Memory B cell (primary cell): Measurements from ENCODE around the gene SLC39A11.
A peak's percentile ranks its signal among the peaks of the same experiment; 100 is the strongest.
"Not testable (repeated sequence)": the region's sequence is repeated elsewhere in the genome, so short reads cannot be mapped to it uniquely, and the experiment has no call there.

ENCODE experiments used
- ATAC-seq: fragments of 150-1000 bp; cut with Tn5 transposase; 2 replicates; pipeline ENCODE4 v1.10.0; 2021; ENCODE audit warnings: low read depth, mild to moderate bottlenecking, moderate library complexity
- DNase-seq, 2 donors: peaks; one replicate each; pipeline ENCODE4 v3.0.0; 2022; ENCODE audit warnings: low spot score in 2 of 2
- H3K27ac Mint-ChIP-seq: one replicate; pipeline ENCODE4 v1.8.0; 2022; ENCODE audit warnings: mild to moderate bottlenecking, moderate library complexity, mixed read lengths
- H3K27me3 Mint-ChIP-seq: one replicate; pipeline ENCODE4 v1.8.0; 2022; ENCODE audit warnings: mixed read lengths
- H3K36me3 Mint-ChIP-seq: one replicate; pipeline ENCODE4 v1.8.0; 2022; ENCODE audit warnings: mild to moderate bottlenecking, mixed read lengths
- H3K4me1 Mint-ChIP-seq: one replicate; pipeline ENCODE4 v1.8.0; 2022; ENCODE audit warnings: mixed read lengths
- H3K4me3 Mint-ChIP-seq: one replicate; pipeline ENCODE4 v1.8.0; 2022; ENCODE audit warnings: mild to moderate bottlenecking, moderate library complexity, mixed read lengths
- H3K9me3 Mint-ChIP-seq: one replicate; pipeline ENCODE4 v1.8.0; 2022; ENCODE audit warnings: mixed read lengths

The SLC39A11 gene, protein sequence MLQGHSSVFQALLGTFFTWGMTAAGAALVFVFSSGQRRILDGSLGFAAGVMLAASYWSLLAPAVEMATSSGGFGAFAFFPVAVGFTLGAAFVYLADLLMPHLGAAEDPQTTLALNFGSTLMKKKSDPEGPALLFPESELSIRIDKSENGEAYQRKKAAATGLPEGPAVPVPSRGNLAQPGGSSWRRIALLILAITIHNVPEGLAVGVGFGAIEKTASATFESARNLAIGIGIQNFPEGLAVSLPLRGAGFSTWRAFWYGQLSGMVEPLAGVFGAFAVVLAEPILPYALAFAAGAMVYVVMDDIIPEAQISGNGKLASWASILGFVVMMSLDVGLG

DNA sequence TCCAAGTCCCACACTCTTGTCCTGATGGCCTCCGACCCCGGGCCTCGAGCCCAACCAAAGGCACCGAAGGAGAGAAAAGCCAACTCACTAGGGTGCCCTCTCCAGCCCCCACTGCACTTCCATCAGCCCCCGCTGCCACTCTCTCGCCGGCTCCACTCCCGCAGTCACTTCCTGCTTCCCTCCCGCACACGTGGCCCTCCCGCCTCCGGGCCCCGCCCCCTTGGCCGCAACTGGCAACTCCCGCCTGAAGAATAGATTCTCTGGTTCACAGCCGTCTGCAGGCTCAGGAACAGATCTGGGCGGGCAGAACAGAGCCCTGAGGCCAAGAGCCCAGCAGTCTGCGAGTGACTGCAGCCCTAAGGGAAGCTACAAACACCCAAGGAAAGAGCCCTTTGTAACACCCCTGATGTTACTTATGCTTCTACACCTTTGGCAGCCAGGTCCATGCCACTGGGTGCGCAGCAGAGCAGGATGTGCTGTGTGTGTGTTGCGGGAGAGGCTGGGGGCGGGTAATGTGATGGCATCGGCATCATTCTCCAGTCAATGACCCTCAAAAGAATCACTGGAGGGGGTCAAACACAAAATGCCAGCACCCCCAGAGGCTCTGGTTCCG is at the start of gene SLC39A11:
SLC39A11 (minus strand) TSS at position 166 of the 613 bp plus-strand sequence. CDS start 3,924 bp downstream, outside the sequence.
- Mint-ChIP-seq H3K27ac (peak within 1 kb of the TSS; percentile 89), H3K9me3 (no peaks in the 10 kb centered on the region), H3K27me3 (peaks cover 10% of the 10 kb centered on the region), H3K4me1 (peaks cover 30% of the 10 kb centered on the region), H3K36me3 (peaks cover 1% of the 10 kb centered on the region), H3K4me3 (peak within 1 kb of the TSS; percentile 92)
- ATAC-seq (peak; percentile 99), DNase-seq (peak; percentile 76 to 84)

DNA sequence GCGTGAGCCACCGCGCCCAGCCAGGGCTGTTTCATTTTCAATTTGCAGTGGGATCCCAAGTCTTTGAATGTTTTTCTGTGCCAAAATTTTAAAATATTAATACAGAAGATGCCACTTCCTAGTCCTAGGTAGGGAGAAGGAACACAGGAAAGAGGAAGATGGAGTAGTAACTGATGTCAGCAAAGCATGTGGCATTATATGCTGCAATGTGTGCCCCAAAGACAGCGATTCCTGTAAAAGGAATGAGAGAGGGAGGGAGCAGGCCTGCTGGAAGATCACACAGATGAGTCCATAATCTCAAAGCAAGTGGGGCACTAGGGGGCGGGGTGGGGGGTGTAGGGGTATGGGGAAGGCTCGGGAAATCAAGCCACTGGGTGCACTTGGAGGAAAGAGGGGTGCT is 48.9 kb upstream of the SLC39A11 start:
- Mint-ChIP-seq H3K36me3 (no peaks in the 10 kb centered on the region), H3K9me3 (peaks cover 4% of the 10 kb centered on the region), H3K4me3 (no peak overlapping the region), H3K27me3 (peaks cover 11% of the 10 kb centered on the region), H3K27ac (no peak overlapping the region), H3K4me1 (no peaks in the 10 kb centered on the region)
- DNase-seq (no peak), ATAC-seq (no peak)

DNA sequence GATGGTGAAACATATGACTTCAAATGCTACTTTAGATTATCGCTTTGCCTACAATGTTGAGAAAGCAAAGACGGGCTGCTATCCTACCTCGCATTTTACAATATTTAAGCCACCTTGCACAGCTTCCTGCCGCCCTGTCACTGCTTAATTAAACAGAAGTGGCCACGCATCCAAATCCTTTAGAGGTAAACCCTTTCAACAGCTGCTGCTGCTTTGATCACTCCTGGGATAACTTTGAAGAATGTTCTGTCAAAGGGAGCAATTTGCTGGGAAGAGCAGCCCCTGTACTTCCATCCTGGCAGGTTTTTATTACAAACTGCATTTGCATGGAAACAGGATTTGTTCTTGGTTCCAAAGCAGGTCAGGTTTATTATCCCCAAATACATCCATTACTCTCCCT is 48.1 kb upstream of the SLC39A11 start:
- Mint-ChIP-seq H3K4me3 (no peak overlapping the region), H3K4me1 (no peaks in the 10 kb centered on the region), H3K27me3 (peaks cover 8% of the 10 kb centered on the region), H3K27ac (no peak overlapping the region), H3K36me3 (no peaks in the 10 kb centered on the region), H3K9me3 (peaks cover 1% of the 10 kb centered on the region)
- DNase-seq (no peak), ATAC-seq (no peak)

- no peaks in the 10 kb centered on the region for H3K4me1 Mint-ChIP-seq
Observed at GRCh38 chr17:73139296-73139695, 46.8 kb upstream of the SLC39A11 start.

DNA sequence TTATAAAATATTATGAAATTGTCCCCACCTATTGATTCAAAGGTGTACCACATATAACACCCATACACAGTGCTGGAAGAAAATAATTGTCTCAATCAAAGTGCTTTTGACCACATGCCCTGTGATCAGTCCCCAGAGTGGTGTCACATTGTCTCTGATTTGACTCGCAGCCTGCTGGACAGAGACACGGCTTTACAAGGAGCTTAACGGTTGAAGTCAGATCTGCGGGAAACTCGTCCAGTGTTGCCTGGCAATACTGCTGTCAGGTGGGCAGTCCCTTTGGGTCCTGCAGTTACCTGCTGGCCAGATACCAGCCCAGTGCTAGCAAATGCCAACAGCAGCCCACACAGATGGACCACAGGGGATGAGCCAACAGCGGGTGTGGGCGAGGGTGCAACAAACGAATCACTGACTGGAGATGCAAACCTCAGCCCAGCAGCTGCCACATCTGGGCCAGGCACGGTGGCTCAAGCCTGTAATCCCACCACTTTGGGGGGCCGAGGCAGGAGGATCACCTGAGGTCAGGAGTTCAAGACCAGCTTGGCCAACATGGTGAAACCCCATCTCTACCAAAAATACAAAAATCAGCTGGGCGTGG is 46.2 kb upstream of the SLC39A11 start:
- DNase-seq, result no peak
- Mint-ChIP-seq H3K9me3 (no peaks in the 10 kb centered on the region), H3K36me3 (no peaks in the 10 kb centered on the region), H3K27me3 (peaks cover 8% of the 10 kb centered on the region), H3K4me1 (peaks cover 2% of the 10 kb centered on the region), H3K27ac (no peak overlapping the region), H3K4me3 (no peak overlapping the region)
- ATAC-seq, result no peak

More at GRCh38 chr17:73139296-73139695, 46.8 kb upstream of the SLC39A11 start:
- Mint-ChIP-seq H3K4me3 (no peak overlapping the region), H3K9me3 (peaks cover 1% of the 10 kb centered on the region), H3K27me3 (peaks cover 8% of the 10 kb centered on the region), H3K36me3 (no peaks in the 10 kb centered on the region), H3K27ac (no peak overlapping the region)
- ATAC-seq (no peak), DNase-seq (no peak)

GRCh38 chr17:73137376-73137775 is 44.9 kb upstream of the SLC39A11 start:
- Mint-ChIP-seq H3K4me1 (peaks cover 6% of the 10 kb centered on the region), H3K27me3 (peaks cover 8% of the 10 kb centered on the region), H3K4me3 (no peak overlapping the region), H3K27ac (no peak overlapping the region), H3K9me3 (no peaks in the 10 kb centered on the region), H3K36me3 (no peaks in the 10 kb centered on the region)
- ATAC-seq, result no peak
- no peak for DNase-seq

DNA sequence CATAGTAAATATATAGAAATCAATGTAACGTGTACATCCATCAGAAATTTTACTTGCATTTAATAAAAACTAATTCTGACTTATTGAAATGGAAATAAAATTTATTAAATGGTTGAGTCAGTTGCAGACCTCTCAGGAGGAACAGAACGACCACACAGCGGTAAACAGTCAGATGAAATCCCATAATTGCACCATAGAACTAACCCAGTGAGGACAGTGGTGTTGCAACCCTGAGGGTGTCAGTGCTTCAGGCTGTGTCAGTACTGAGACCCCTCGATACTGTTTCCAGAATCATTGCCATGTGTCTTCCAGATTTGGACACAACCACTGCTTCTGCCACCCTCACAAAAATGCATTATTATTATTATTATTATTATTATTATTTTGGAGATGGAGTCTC is 43.3 kb upstream of the SLC39A11 start:
- H3K27me3 Mint-ChIP-seq, result peaks cover 6% of the 10 kb centered on the region
- H3K4me1 Mint-ChIP-seq, result peaks cover 12% of the 10 kb centered on the region
- H3K36me3 Mint-ChIP-seq, result no peaks in the 10 kb centered on the region
- no peak for ATAC-seq
- no peaks in the 10 kb centered on the region for H3K9me3 Mint-ChIP-seq
- no peak overlapping the region for H3K27ac Mint-ChIP-seq
- H3K4me3 Mint-ChIP-seq, result no peak overlapping the region
- no peak for DNase-seq

DNA sequence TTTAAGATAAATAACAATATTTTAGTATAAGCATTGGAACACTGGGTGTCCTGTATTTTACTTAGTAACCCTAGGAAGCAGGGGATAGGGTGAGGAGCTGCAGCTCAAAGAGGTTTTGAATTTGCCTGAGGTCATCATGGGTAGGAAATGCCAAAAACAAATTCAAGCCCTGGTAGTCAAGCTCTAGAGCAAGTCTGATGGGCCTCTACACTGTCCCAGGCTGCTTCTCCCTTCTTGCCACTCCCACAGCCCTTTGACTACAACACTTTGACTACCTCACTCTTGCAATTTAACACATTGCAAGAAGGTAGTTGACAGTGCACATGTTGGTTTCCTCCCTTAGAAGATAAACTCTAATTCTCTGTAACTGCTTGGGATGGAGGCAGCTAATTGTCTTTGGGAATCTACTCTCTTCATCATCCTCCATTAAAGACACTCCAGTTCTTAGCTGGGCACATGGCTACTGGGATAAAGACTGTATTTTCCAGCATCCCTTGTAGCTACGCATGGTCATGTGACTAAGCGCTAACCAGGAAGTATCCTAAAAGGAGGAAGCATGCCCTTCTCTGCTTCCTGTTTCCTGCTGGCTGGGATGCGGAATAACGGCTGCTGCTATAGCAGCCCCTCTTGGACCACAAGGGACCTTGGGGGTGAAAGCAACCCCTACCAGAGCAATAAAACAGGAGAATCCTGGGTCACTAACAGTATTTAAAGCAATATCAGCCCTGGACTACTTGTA is 41.6 kb upstream of the SLC39A11 start:
- Mint-ChIP-seq H3K4me3 (no peak overlapping the region), H3K36me3 (no peaks in the 10 kb centered on the region), H3K27ac (no peak overlapping the region), H3K9me3 (no peaks in the 10 kb centered on the region), H3K27me3 (peaks cover 6% of the 10 kb centered on the region), H3K4me1 (peaks cover 12% of the 10 kb centered on the region)
- no peak for ATAC-seq
- DNase-seq, result no peak

- Mint-ChIP-seq H3K4me1 (peaks cover 12% of the 10 kb centered on the region), H3K27ac (peak overlapping the region; percentile 58), H3K4me3 (peak overlapping the region; percentile 61), H3K9me3 (no peaks in the 10 kb centered on the region), H3K36me3 (no peaks in the 10 kb centered on the region), H3K27me3 (peaks cover 4% of the 10 kb centered on the region)
- peak; percentile 22 to 60 for DNase-seq
- ATAC-seq, result peak; percentile 100
Observed at GRCh38 chr17:73132085-73132492, 39.6 kb upstream of the SLC39A11 start.

- H3K9me3 Mint-ChIP-seq, H3K27ac Mint-ChIP-seq, H3K4me3 Mint-ChIP-seq, H3K27me3 Mint-ChIP-seq, DNase-seq, ATAC-seq, H3K36me3 Mint-ChIP-seq: not testable (repeated sequence)
- H3K4me1 Mint-ChIP-seq, result peaks cover 12% of the 10 kb centered on the region
Observed at GRCh38 chr17:73131439-73131838, 39.0 kb upstream of the SLC39A11 start.

DNA sequence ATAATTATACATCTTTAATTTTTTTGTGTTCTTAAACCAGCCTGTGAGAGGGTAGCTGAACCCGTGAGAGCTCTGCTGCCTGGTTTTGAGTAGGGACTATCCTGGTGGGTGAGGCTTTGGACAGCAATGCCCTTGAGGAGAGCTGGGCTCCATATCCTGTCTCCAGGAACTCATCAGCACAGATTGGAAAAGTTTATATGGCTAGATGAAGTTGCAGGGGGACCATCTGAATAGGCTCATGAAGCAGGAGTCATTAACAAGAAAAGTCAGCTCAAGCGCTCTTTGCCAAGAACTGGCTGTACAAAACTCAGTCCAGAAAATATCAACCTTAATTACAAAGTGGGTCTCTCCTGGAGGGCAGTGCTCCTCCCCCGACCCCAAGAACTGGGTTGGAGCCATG is 38.5 kb upstream of the SLC39A11 start:
- Mint-ChIP-seq H3K27ac (no peak overlapping the region), H3K27me3 (peaks cover 3% of the 10 kb centered on the region), H3K36me3 (no peaks in the 10 kb centered on the region), H3K4me1 (peaks cover 12% of the 10 kb centered on the region), H3K4me3 (no peak overlapping the region), H3K9me3 (no peaks in the 10 kb centered on the region)
- DNase-seq (no peak), ATAC-seq (no peak)

DNA sequence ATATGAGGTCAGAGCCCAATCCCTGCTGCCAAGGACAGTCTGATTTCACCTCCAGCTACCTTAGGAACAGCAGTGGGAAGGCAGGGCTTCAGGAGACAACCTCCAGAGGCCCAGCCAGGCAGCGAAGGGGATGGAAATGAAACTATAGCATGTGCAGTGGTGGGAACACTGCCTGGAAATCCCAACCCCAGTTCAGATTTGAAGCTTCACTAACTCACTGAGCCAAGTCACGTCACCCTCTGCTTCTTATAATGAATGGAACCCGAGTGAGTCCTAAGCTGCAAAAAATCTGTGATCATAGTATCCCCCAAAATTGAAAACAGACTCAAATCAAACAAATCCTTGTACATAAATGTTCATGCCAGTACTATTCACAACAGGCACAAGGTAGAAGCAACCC is 36.0 kb upstream of the SLC39A11 start:
- ATAC-seq, result no peak
- Mint-ChIP-seq H3K4me1 (peaks cover 10% of the 10 kb centered on the region), H3K4me3 (no peak overlapping the region), H3K9me3 (no peaks in the 10 kb centered on the region), H3K36me3 (no peaks in the 10 kb centered on the region), H3K27ac (no peak overlapping the region), H3K27me3 (peaks cover 4% of the 10 kb centered on the region)
- no peak for DNase-seq

GRCh38 chr17:73126716-73127473 is 34.4 kb upstream of the SLC39A11 start:
- Mint-ChIP-seq H3K4me1 (peaks cover 1% of the 10 kb centered on the region), H3K27me3 (peaks cover 4% of the 10 kb centered on the region), H3K27ac (no peak overlapping the region), H3K9me3 (no peaks in the 10 kb centered on the region), H3K4me3 (no peak overlapping the region), H3K36me3 (no peaks in the 10 kb centered on the region)
- ATAC-seq, result no peak
- DNase-seq, result no peak
